ENCODE data around the gene CSK.
"Not testable (repeated sequence)": the region's sequence is repeated elsewhere in the genome, so short reads cannot be mapped to it uniquely, and the experiment has no call there.

The CSK gene

DNA sequence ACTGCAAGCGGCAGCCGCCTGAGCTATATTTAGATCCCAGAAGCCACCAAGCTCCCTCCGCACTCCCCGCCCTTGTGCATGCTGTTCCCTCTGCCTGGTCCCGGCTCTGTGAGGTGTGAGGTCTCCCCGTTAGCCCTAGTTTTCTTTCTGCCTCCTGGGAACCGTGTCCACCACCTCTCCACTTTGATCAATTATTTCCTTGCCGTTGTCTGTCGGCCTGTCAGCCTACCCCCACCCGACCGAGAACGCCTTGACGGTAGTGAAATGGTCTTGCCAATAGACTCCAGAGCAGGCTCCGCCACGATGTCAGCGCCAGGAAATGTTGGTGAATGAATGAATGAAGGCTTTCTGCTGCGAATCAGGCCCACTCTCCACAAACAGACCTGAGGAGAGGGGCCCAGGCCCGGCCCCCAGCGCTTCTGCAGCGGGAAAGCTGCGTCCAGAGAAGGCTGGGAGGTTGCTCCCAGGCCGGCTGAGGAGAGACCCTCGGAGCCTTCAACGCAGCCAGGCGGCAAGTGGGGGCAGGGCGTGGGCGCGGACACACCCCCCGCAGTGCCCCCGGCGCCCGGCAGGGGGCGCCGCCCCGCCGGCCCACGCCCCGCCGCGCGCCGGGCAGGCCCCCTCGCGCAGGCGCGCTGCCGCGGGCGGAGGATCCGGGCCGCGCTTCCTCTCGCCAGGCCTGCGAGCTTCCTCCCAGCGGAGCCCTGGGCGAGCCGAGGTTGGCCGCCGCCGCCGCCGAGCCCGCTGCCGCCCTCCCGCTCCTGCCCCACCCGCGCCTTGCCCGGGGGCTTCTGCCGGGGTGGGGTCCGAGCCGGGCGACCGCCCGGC is at the start of gene CSK:
TSS of gene CSK (plus strand) at position 650 of the 828 bp plus-strand sequence. CDS start 16,218 bp downstream, outside the sequence.
- peak; percentile 90 for DNase-seq (ENCODE audit: low read depth, low spot score)

DNA sequence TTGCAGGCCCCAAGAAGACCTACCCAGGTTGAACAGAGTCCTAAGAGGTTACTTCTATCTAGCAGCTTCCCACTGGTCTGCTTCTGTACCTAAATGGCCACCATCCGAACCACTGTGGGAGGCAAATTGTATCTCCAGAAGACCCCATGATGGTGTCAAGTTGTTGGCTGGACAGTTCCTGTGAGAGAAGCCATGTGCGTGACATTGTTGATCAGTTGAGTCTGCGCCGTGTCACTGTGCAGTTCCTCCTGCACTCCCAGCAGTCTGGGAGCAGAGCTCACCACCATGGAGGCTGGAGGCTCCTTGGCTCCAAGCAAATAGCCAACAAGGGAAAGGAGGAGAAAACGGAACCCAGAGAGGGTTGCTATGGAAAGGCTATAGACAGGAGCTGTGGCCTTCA is 49.0 kb upstream of the CSK start:
- DNase-seq (ENCODE audit: low read depth, low spot score) = no peak

DNA sequence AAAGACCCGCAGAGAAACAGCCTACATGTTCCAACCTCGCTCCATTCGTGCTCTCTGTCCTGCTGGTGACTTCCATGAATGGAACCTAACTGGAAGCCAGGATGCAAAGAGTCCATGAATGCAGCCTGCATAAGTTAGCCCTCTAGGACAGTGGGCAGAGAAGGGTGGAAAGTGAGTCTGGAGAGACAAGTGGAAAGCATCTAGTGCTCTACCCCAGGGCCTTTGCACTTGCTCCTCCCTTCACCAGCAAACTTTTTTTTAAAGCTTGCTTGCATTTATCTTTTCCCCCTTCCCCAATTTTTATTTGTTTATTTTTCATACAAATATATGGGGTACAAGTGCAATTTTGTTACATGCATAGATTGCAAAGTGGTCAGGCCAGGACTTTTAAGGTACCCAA is 48.6 kb upstream of the CSK start:
- no peak for DNase-seq (ENCODE audit: low read depth, low spot score)

DNA sequence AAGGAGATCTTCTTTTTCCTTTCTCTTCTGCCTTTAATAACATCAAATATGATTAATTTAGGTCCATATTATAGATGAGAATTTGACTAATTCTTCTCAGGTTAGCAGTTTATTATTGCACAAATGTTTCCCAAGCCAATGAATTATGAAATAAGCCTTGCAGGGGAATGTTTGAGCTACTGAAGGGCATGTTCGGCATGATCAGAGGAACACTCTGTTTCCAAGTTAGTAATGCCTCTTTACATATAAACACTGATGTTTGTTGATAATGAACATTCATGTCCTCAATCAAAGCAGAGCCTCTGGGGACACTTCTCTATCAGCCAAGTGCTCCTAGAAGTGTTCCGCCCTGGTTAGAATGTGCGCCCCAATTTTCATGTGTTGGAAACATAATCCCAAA is 46.6 kb upstream of the CSK start:
- DNase-seq (ENCODE audit: low read depth, low spot score) = no peak

DNA sequence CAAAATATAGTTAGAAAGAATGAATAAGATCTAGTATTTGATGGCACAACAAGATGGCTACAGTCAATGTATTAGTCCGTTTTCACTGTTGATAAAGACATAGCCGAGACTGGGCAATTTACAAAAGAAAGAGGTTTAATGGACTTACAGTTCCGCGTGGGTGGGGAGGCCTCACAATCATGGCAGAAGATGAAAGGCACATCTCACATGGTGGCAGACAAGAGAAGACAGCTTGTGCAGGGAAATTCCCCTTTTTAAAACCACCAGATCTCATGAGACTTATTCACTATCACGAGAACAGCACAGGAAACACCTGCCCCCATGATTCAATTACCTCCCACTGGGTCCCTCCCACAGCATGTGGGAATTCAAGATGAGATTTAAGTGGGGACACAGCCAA is 43.6 kb upstream of the CSK start:
- DNase-seq (ENCODE audit: low read depth, low spot score) = not testable (repeated sequence)

DNA sequence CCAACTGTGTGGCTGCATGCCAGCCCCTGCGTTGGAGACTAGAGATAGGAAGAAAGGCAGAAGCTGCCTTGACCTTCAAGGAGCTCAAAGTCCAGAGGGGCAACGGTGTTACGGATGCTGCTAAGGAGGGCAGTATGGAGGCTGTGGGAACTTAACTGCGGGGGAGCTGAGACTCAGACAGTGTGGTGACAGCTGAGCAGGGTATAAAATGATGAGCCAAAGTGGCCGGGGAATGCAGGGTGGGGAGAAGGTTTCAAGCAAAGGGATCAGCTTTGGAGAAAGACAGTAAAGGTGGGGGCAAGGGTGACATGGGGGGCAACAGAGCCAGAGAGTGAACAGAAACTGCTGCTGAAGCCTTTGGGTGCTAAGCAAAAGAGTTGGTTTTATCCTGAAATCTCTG is 39.5 kb upstream of the CSK start:
- no peak for DNase-seq (ENCODE audit: low read depth, low spot score)

DNA sequence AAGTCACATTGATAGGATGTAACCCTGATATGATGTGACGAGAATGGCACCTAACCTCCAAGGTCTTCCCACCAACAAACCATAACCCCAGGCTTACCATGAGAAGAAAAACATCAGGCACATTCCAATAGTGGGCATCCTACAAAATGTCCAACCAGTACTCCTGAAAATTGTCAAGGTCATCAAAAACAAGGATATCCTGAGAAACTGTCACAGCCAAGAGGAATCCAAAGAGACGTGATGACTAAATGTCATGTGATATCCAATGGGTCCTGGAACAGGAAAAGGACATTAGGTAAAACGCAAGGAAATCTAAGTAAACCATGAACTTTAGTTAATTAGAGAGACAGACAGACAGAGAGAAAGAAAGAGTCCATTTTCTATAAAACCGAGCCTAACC is 35.5 kb upstream of the CSK start:
- DNase-seq (ENCODE audit: low read depth, low spot score) = no peak

DNA sequence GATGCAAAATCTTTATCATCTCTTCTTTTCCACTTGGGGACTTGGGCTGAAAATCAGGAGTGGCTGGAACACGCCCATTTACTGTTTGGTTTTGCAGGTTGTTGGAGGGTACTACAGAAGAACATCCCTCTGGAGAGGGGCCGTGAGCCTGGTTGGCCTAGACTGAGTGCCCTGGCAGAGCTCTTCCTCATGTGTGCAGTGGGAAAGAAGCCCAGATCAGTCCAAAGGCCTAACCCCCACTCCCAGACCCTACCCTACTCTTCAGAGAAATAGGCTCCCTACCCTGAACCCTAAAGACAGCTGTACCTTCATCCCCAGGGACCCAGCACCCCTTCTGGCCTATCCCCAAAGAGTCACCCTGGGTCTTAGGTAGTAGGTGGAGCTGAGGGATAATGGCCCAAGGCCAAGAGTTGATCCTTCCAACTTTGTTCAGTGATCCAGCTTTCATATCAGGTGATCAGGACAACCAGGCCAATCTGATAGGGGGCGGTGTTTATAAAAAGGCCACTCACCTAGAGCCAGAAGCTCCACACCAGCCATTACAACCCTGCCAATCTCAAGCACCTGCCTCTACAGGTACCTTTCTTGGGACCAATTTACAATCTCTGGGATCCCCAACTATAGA is 33.4 kb upstream of the CSK start, which contains the start of gene CYP1A2:
TSS of gene CYP1A2 (plus strand) at position 524 of the 625 bp plus-strand sequence. CDS start 894 bp downstream, outside the sequence.
- DNase-seq (ENCODE audit: low read depth, low spot score) = no peak

DNA sequence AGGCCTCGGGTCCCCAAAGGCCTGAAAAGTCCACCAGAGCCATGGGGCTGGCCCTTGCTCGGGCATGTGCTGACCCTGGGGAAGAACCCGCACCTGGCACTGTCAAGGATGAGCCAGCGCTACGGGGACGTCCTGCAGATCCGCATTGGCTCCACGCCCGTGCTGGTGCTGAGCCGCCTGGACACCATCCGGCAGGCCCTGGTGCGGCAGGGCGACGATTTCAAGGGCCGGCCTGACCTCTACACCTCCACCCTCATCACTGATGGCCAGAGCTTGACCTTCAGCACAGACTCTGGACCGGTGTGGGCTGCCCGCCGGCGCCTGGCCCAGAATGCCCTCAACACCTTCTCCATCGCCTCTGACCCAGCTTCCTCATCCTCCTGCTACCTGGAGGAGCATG is 32.0 kb upstream of the CSK start:
- no peak for DNase-seq (ENCODE audit: low read depth, low spot score)

DNA sequence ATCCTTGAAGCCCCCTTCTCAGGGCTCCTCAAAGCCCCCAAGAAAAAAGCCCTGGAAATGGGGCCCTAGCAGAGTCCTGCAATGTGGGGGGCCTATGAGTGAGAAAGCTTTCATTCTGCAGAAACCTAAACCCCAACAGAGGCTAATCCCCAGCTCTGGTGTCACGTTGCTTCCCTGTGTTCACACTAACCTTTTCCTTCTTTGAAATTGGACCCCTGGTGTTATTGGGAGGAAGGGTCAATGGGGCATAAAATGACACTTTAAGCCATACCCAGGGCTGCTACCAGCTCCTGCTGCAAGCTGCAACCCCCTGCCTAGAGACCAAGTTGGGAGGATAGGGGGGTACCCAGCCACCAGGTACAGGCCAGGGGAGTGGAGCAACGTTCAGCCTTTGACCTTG is 31.1 kb upstream of the CSK start:
- DNase-seq (ENCODE audit: low read depth, low spot score) = no peak

DNA sequence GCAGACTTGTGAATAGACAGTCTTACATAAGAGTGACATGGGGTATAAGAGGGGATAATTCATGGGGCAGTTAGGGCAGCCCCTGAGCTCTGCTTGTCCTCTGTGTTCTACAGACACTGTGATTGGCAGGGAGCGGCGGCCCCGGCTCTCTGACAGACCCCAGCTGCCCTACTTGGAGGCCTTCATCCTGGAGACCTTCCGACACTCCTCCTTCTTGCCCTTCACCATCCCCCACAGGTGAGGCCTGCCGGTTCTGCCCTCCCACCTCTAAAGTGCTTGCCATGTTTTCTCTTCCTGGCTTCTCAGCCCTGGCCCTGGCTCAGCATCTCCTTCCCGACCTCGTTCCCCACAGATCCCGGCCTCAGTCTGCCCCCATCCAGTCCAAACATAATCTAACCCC is 29.9 kb upstream of the CSK start:
- no peak for DNase-seq (ENCODE audit: low read depth, low spot score)

DNA sequence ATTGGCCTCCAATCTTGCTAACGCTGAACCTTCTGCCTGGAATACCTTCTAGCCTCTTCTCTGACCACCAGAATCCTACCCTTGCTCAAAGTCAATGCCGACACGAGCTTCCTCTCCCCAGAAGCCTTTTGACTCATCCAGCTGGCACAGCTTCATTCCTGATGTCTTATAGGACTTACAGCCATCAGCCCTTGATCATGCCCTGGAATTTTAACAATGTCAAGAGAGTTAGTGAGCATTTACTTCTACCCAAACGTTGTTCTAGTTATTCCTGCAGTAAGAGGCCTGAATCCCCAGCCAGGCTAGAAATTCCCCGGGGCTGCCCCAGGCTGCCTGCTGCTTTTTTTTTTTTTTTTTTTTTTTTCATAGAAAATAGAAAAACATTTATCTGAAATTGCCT is 29.3 kb upstream of the CSK start:
- peak; percentile 80 for DNase-seq (ENCODE audit: low read depth, low spot score)

DNA sequence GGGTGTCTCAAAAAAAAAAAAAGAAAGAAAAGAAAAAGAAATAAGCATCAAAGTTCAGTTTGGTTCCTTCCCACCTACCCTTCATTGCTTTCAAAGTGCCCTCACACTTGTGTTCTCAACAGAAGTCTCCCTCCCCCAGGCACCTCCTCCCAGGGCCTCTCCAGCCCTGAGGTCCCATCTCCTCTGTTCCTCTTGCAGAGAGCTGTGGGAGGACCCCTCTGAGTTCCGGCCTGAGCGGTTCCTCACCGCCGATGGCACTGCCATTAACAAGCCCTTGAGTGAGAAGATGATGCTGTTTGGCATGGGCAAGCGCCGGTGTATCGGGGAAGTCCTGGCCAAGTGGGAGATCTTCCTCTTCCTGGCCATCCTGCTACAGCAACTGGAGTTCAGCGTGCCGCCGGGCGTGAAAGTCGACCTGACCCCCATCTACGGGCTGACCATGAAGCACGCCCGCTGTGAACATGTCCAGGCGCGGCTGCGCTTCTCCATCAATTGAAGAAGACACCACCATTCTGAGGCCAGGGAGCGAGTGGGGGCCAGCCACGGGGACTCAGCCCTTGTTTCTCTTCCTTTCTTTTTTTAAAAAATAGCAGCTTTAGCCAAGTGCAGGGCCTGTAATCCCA is 27.2 kb upstream of the CSK start:
- no peak for DNase-seq (ENCODE audit: low read depth, low spot score)

DNA sequence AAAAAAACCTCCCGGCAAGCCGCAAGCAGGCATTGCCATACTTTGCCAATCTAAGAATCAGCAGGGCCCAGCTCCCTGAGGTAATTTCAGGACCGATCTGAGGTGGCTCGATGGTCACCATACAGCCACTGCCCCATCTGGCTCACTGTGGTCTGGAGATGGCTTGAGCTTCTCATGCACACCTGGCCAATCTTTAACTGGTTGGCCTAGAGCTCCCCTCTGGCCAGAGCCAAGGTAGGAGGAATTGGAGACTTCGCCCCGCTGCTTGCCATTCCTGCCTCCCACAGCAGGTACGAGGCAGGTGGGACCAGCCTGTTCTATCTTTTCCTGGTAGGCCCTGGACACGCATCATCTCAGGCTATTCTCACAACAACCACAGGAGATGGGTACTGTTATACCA is 23.1 kb upstream of the CSK start:
- DNase-seq (ENCODE audit: low read depth, low spot score) = no peak

DNA sequence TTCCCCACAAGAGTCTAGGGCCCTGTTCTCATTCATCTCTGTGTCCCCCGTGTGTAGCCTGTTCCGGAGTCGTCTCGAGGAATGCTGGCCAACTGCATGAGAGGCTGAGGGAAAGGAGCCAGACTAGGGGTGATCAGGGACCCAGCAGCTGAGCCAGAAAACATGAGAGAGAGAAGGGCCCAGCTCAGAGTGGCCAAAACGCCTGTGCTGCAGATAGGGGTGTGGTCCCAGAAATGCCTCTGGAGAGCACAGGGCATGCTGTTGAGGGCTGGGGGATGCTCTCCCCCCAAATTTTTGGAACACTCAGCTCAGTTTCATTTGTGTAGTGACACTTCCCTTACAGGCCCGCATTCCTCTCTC is 19.1 kb upstream of the CSK start:
- no peak for DNase-seq (ENCODE audit: low read depth, low spot score)

DNA sequence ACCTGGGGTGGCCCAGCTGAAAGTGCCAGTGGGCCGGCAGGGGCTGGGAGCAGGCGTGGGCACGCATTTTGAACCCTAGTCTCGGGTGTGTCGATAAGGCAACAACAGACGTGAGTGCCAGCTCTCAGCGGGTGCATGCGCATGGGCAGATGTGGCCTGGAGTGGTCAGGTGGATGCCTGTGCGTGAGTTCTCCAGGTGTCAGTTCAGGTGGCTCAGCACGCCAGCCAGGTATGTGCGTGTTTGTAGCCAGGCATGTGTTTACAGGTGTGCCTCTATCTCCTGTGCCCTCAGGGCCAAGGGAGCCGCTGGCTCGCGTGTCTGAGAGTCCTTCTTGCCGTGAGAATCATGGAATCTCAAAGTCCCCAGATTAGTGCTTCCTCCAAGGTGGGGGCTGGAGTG is 18.5 kb upstream of the CSK start:
- DNase-seq (ENCODE audit: low read depth, low spot score) = no peak

DNA sequence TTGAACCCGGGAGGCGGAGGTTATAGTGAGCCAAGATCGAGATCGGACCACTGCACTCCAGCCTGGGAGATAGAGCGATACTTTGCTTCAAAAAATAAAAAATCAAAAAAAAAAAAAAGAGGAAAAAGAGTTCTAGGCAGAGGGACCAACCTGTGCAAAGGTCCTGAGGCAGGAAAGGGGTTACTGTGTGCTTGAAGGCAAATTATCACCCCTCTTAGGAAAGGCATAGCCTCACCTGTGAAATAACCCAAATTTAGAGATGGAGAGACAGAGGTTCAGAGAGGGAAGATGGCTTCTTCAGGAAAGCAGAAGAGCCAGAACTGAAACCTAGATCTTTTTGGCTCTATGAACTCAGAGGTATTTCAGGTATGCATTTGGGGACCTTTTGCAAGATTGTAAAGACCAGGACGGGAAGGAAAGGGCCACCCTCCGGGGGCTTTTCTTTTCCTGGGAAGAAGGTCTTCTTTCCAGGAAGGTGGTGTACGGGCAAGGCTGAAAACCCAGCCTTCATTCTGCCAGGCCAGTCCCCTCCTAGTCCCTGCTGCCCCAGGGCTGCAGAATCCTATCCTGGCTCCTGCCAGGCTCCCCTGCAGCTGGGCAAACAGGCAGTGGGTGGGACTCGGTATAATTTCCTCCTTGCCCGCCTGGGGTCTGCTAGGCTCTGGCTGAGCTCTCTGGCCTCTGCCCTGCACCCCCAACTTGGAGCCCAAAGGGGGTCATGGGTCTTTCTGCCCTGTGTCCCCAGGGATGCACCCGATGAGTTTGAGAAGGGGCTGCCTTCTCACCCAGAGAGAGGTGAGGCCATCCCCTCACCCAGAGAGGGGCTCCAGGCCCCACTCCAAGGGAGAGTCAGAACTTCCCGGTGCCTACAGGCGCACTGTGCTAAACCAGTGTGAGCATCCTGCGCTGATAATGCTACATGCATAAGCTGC is 14.4 kb upstream of the CSK start:
- no peak for DNase-seq (ENCODE audit: low read depth, low spot score)

DNA sequence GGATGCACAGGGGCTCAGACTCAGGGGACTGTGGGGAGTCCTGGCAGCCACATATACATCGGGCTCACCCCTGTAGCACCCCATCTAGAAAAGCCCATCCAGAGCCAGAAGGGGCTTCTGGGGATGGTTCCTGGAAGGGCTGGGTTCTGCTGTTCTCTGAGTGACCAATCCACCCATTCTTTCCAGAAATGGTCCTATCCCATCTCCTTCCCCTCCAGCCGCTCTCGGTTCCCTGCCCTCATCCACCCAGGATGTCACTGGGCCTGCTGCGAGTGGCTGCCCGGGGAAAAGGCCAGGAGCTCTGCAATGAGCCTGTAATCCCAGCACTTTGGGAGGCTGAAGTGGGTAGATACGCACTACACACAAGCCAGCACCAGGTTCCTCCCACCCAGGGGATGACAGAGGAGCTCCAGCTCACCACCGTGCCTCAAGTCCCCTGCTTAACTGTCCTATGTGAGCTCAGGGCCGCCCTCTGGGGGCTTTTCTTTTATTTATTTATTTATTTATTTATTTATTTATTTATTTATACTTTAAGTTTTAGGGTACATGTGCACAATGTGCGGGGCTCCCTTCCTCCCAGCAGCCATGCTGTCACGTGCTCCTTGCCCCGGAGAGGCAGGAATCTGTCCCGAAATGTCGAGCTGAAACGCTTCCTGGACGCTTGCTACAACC is 13.6 kb upstream of the CSK start:
- DNase-seq (ENCODE audit: low read depth, low spot score) = no peak

DNA sequence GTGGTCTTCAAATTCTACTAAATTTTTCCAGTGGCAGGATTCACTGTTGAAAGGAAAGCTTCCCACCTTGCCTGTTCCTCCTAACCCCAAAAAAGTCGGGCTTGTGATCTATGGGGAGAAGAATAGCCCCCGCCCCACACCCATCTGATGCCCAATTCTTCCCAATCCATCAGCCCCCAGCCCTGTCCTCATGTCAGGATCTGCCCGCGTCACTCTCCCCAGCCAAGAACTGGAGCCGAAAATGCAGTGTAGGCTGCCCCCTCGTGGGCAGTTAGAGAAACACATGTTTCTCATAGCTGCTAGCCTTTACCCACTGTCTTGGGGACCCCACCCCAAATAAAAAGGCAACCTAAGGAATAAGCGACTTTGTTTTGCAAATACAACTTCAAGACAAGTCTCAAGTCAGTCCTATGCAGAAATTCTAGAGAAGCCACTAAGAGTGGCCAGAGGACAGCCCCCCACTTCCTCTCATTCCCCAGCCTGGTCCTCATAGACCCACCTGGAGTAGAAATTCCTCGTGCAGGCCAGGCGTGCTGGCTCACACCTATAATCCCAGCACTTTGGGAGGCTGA is 13.0 kb upstream of the CSK start:
- peak; percentile 71 for DNase-seq (ENCODE audit: low read depth, low spot score)

DNA sequence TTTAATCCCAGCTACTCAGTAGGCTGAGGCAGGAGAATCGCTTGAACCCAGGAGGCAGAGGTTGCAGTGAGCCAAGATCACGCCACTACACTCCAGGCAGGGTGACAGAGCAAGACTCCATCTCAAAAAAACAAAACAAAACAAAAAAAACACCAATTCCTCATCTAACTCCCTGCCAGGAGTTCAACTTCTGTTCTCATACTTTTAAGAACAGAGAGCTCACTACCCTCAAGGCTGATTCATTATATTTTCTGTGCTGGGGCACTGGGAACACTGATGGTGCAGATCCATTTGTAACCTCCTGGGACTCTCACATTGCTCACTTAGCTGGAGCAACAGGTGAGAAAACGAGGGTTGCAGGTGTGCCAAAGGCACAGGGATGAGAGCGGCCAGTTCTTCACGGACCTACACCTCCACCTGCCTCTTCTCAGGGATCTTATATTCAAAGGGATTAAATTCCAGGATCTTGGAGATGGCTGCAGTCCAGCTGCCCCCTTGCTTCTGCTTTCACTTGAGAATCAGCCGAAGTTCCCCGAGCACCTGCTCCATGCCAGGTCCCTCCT is 12.3 kb upstream of the CSK start:
- DNase-seq (ENCODE audit: low read depth, low spot score) = no peak
